ENCODE results near the gene PTH2. TPM values are rescaled to one million over a fixed set of nuclear protein-coding genes. Genes with fewer than 3 reads are reported as not detected.

The PTH2 gene
- total and polyA plus RNA-seq, 2 donors (not counting 3 experiments of a cell fraction or from before 2014, with no cell fraction given), result not detected

- H3K4me2 ChIP-seq (ENCODE audit: insufficient read depth, low read length), result no peak overlapping the region
- POLR2A ChIA-PET, result no interaction called here
Measured at GRCh38 chr19:49427855-49428546, 4.8 kb upstream of the PTH2 start.

More at GRCh38 chr19:49427855-49428546, 4.8 kb upstream of the PTH2 start:
- DNase-seq (ENCODE audit: low read depth, low spot score), result no peak
- intact Hi-C loops (cut with micrococcal nuclease) (no loop called here), dilution Hi-C loops (cut with MboI; ENCODE audit: extremely low pct_ligation_motif_present, low sequenced_read_pairs) (no loop called here)
- Histone ChIP-seq H3K79me2 (ENCODE audit: control insufficient read depth, insufficient read depth, low read length) (no peaks in the 10 kb centered on the region), H3K4me3 (replicated peaks in 1 of 3; ENCODE audit: insufficient read depth in 1 of 3, low read depth in 1 of 3, low read length in 3 of 3) (no peak overlapping the region), H3K27ac (ENCODE audit: insufficient read depth, low read depth, low read length) (no peak overlapping the region), H3K27me3 (ENCODE audit: control insufficient read depth in 2 of 2, insufficient read depth in 2 of 2, low read length in 2 of 2) (peaks cover 79 to 81% of the 10 kb centered on the region in 2 experiments), H3K9ac (replicated peaks; ENCODE audit: extremely low read depth, insufficient read depth, low read length) (no peak overlapping the region), H3K9me1 (replicated peaks; ENCODE audit: control insufficient read depth, extremely low read depth, insufficient read depth, low read length) (no peaks in the 10 kb centered on the region), H4K20me1 (replicated peaks; ENCODE audit: control insufficient read depth, extremely low read depth, insufficient read depth, low read length) (no peaks in the 10 kb centered on the region), H2AFZ (ENCODE audit: low read depth, low read length) (no peak overlapping the region), H3K9me3 (replicated peaks; ENCODE audit: control insufficient read depth, insufficient read depth, low read length) (no peaks in the 10 kb centered on the region), H3K4me1 (ENCODE audit: control insufficient read depth, extremely low read depth, insufficient read depth, low read length) (no peaks in the 10 kb centered on the region), H3K36me3 (ENCODE audit: control insufficient read depth in 2 of 2, extremely low read depth in 1 of 2, insufficient read depth in 2 of 2, low read length in 2 of 2) (no peaks in the 10 kb centered on the region)
- TF ChIP-seq GATA2 (IDR thresholded peaks at IDR 0.05; ENCODE audit: insufficient read depth, insufficient read length, low read depth, low read length), result no peak
- no peak for TF ChIP-seq CTCF (IDR thresholded peaks at IDR 0.05; ENCODE audit: extremely low read depth in 1 of 2, insufficient read depth in 1 of 2, low read depth in 1 of 2, low read length in 2 of 2)
- TF ChIP-seq FOS (IDR thresholded peaks at IDR 0.05; ENCODE audit: borderline replicate concordance, insufficient read depth, low read length), result no peak
- TF ChIP-seq MYC (IDR thresholded peaks at IDR 0.05; ENCODE audit: low read depth, low read length), result no peak
- TF ChIP-seq, protein P1, sequence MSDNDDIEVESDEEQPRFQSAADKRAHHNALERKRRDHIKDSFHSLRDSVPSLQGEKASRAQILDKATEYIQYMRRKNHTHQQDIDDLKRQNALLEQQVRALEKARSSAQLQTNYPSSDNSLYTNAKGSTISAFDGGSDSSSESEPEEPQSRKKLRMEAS (IDR thresholded peaks at IDR 0.05; ENCODE audit: insufficient read depth, insufficient read length), result no peak
- TF ChIP-seq POLR2A (IDR thresholded peaks at IDR 0.05; ENCODE audit: low read depth, low read length), result no peak
- peak; percentile 96 for TF ChIP-seq EZH2 (IDR thresholded peaks at IDR 0.05; ENCODE audit: borderline replicate concordance, low read depth, low read length, severe bottlenecking)
- no peak for TF ChIP-seq POLR2AphosphoS5 (IDR thresholded peaks at IDR 0.05; ENCODE audit: insufficient read depth, low read depth, low read length)
- BruUV-seq (replicated peaks), result no TSS peak
- FAIRE-seq, result no peak
- CTCF ChIA-PET, result interaction anchor here (1.2 kb wide), 1 partner anchor 12 kb away, joined by 3 read pairs; no protein-coding TSS in a partner anchor
